HCT116 (cell line): ENCODE measurements around the gene HIGD1A. TPM values are rescaled to one million over a fixed set of nuclear protein-coding genes. Genes with fewer than 3 reads are reported as not detected.

ENCODE experiments used
- ATAC-seq: fragments of 200-7000 bp; cut with Tn5 transposase; 2 replicates; pipeline ENCODE4 v1.9.1; 2020; ENCODE audit warnings: mild to moderate bottlenecking, moderate library complexity
- BruUV-seq: library from RNA; stranded (reverse); fragments of 400-500 nt; replicated peaks from 2 replicates; lab custom pipeline; 2021; lab: Mats Ljungman, UMichigan
- CTCF ChIA-PET: fragments of 300-600 bp; sonication (Branson Sonifier 250); formaldehyde crosslinking; loops from one replicate; lab custom pipeline; 2021; ENCODE audit warnings: antibody characterized with exemption; lab: Charles Lee
- POLR2A ChIA-PET: fragments of 300-600, 350-600 bp; sonication (Branson Sonifier 250); formaldehyde crosslinking; loops from one replicate; lab custom pipeline; 2021; ENCODE audit warnings: antibody characterized with exemption; lab: Charles Lee
- RAD21 ChIA-PET, 2 experiments: fragments of 300-600 bp; sonication (Branson Sonifier 250); formaldehyde crosslinking; loops; one replicate each; lab custom pipeline; 2023; ENCODE audit warnings: low total read pairs in 2 of 2; ENCODE audit not compliant: uncharacterized antibody in 2 of 2, unreplicated experiment in 2 of 2, low non-redundant PET in 1 of 2; lab: Charles Lee
- DNase-seq: peaks from one replicate; pipeline ENCODE4 v3.0.0-alpha.2; 2010; ENCODE audit warnings: low read depth, low spot score
- H2AFZ ChIP-seq: fragments of 200-600 bp; shearing (Covaris generic), sonication (generic); 2 replicates; pipeline ENCODE4 v1.6.1; 2017; ENCODE audit warnings: low read depth, mixed run types, mixed read lengths, antibody characterized with exemption, low read length; ENCODE audit not compliant: poor library complexity, severe bottlenecking
- H3K27ac ChIP-seq: 2 replicates; pipeline ENCODE4 v1.5.1; 2012; ENCODE audit warnings: low read depth, low read length
- H3K27me3 ChIP-seq: fragments of 200-600 bp; sonication (generic); 2 replicates; pipeline ENCODE4 v1.6.1; 2016; ENCODE audit warnings: mixed run types, low read length, mixed read lengths; ENCODE audit not compliant: insufficient read depth
- H3K36me3 ChIP-seq, 2 experiments: fragments of 200-500 bp in 1 of 2; fragments of 200-600 bp in 1 of 2; sonication (Bioruptor generic) in 1 of 2; sonication (generic) in 1 of 2; 2 replicates each; pipeline versions ENCODE4 v1.5.1 to v1.6.1; 2014 to 2016; ENCODE audit warnings: low read length in 2 of 2, inconsistent platforms in 1 of 2, mixed read lengths in 1 of 2, mixed run types in 1 of 2; ENCODE audit not compliant: insufficient read depth in 2 of 2, control insufficient read depth in 1 of 2
- H3K4me1 ChIP-seq, 2 experiments: fragments of 200-600 bp in 1 of 2; sonication (generic) in 1 of 2; 2 replicates each; pipeline versions ENCODE4 v1.5.1 to v1.6.1; 2012 to 2017; ENCODE audit warnings: low read length in 2 of 2, inconsistent platforms in 1 of 2, mild to moderate bottlenecking in 1 of 2, mixed read lengths in 1 of 2, mixed run types in 1 of 2, moderate library complexity in 1 of 2; ENCODE audit not compliant: insufficient read depth in 2 of 2, control insufficient read depth in 1 of 2
- H3K4me2 ChIP-seq: fragments of 200-600 bp; sonication (generic); 2 replicates; pipeline ENCODE4 v1.6.1; 2017; ENCODE audit warnings: mixed run types, low read length, mixed read lengths
- H3K4me3 ChIP-seq, 2 experiments: fragments of 200-600 bp in 1 of 2; sonication (generic) in 1 of 2; replicated peaks in 1 of 2; 2 replicates each; pipeline ENCODE4 v1.5.1; 2011 to 2016; ENCODE audit warnings: low read length in 2 of 2, control low read depth in 1 of 2, low read depth in 1 of 2, mild to moderate bottlenecking in 1 of 2, mixed read lengths in 1 of 2, mixed run types in 1 of 2
- H3K79me2 ChIP-seq: fragments of 200-600 bp; sonication (generic); 2 replicates; pipeline ENCODE4 v1.6.1; 2017; ENCODE audit warnings: mild to moderate bottlenecking, mixed run types, low read length, moderate library complexity, mixed read lengths; ENCODE audit not compliant: insufficient read depth
- H3K9ac ChIP-seq: fragments of 200-600 bp; sonication (generic); 2 replicates; pipeline ENCODE4 v1.6.1; 2016; ENCODE audit warnings: low read length, mixed read lengths
- H3K9me2 ChIP-seq: fragments of 200-600 bp; sonication (generic), shearing (Covaris generic); 2 replicates; pipeline ENCODE4 v1.6.1; 2017; ENCODE audit warnings: mixed run types, mild to moderate bottlenecking, moderate library complexity; ENCODE audit not compliant: insufficient read depth
- H3K9me3 ChIP-seq, 2 experiments: fragments of 200-500 bp in 1 of 2; fragments of 200-600 bp in 1 of 2; sonication (Bioruptor generic) in 1 of 2; sonication (generic) in 1 of 2; 2 replicates each; pipeline ENCODE4 v1.6.1; 2014 to 2017; ENCODE audit warnings: low read length in 2 of 2, mixed read lengths in 2 of 2, inconsistent platforms in 1 of 2, low read depth in 1 of 2, mild to moderate bottlenecking in 1 of 2, mixed run types in 1 of 2, moderate library complexity in 1 of 2; ENCODE audit not compliant: control insufficient read depth in 1 of 2, insufficient read depth in 1 of 2
- H4K20me1 ChIP-seq: fragments of 200-600 bp; sonication (generic), shearing (Covaris generic); 2 replicates; pipeline ENCODE4 v1.6.1; 2017; ENCODE audit warnings: mixed run types, mild to moderate bottlenecking, moderate library complexity; ENCODE audit not compliant: insufficient read depth
- CTCF ChIP-seq, 3 experiments: fragments of 200-600 bp in 1 of 3; sonication (generic) in 1 of 3; IDR thresholded peaks in 2 of 3; conservative IDR thresholded peaks in 1 of 3; 2 replicates each; pipeline ENCODE4 v1.5.1; 2012 to 2017; ENCODE audit warnings: low read depth in 2 of 3, low read length in 2 of 3, antibody characterized with exemption in 1 of 3, borderline replicate concordance in 1 of 3, control low read depth in 1 of 3, mild to moderate bottlenecking in 1 of 3, mixed read lengths in 1 of 3, mixed run types in 1 of 3, moderate library complexity in 1 of 3; ENCODE audit not compliant: insufficient read depth in 1 of 3
- RAD21 ChIP-seq: IDR thresholded peaks from 2 replicates; pipeline ENCODE4 v1.6.1; 2012; ENCODE audit warnings: low read depth, mild to moderate bottlenecking
- REST ChIP-seq: IDR thresholded peaks from 2 replicates; pipeline ENCODE4 v1.6.1; 2012; ENCODE audit warnings: low read depth
- intact Hi-C: fragments of 100-400 bp; cut with micrococcal nuclease; formaldehyde crosslinking; loops from 2 replicates; pipeline ENCODE4 v1.10.0; 2022
- total RNA-seq: library from RNA; stranded (reverse); gene quantifications from one replicate; pipeline ENCODE4 v1.2.1, GENCODE V29; 2021; ENCODE audit not compliant: unreplicated experiment

Gene HIGD1A
- total RNA-seq, 1 experiment from 2014 or later, result 71.2 TPM

GRCh38 chr3:42749753-42750231 is 54.5 kb downstream of the HIGD1A start:
- intact Hi-C loops, result no loop called here
- ATAC-seq, result peak; percentile 78
- Histone ChIP-seq H3K27ac (no peak overlapping the region), H3K9me3 (no peaks in the 10 kb centered on the region), H3K4me1 (peaks cover 0 to 14% of the 10 kb centered on the region in 2 experiments; a peak in 1 of 4 replicates), H3K27me3 (no peaks in the 10 kb centered on the region), H3K4me2 (no peak overlapping the region), H3K9ac (no peak overlapping the region), H2AFZ (no peak overlapping the region), H3K4me3 (no peak overlapping the region), H3K36me3 (no peaks in the 10 kb centered on the region), H4K20me1 (no peaks in the 10 kb centered on the region), H3K79me2 (no peaks in the 10 kb centered on the region), H3K9me2 (no peaks in the 10 kb centered on the region)
- DNase-seq, result no peak
- ChIA-PET CTCF (no interaction called here), POLR2A (no interaction called here), RAD21 (no interaction called here)
- BruUV-seq, result no TSS peak
- peak; percentile 43 to 47 (median 46); a peak in 5 of 6 replicates for TF ChIP-seq CTCF (IDR thresholded peaks at IDR 0.05 in 2 of 3, conservative IDR thresholded peaks at IDR 0.05 in 1 of 3; ENCODE audit: borderline replicate concordance in 1 of 3, insufficient read depth in 1 of 3, low read depth in 2 of 3, low read length in 2 of 3)
- TF ChIP-seq REST, result no peak
- peak; percentile 61 for TF ChIP-seq RAD21
